Right lobe of liver (tissue), 6 donors: Measurements from ENCODE around the gene ANKS1B. TPM values are rescaled to one million over a fixed set of nuclear protein-coding genes. Genes with fewer than 3 reads are reported as not detected.

Source experiments
- ATAC-seq, 4 donors: fragments of 200-7000 bp; cut with Tn5 transposase; one replicate each; pipeline ENCODE4 v1.9.1; 2020; ENCODE audit warnings: mild to moderate bottlenecking in 4 of 4, moderate library complexity in 4 of 4
- DNase-seq, 3 donors: peaks; one replicate each; pipeline ENCODE4 v3.0.0-alpha.2; 2020
- H3K27ac ChIP-seq, 3 donors: fragments of 200-600 bp; one replicate each; pipeline ENCODE4 v1.8.0; 2022
- H3K27me3 ChIP-seq, 2 donors: fragments of 200-600 bp; one replicate each; pipeline ENCODE4 v1.8.0; 2022
- H3K36me3 ChIP-seq, 4 donors: fragments of 200-600 bp; sonication (generic) in 1 of 4; one replicate each; pipeline versions ENCODE4 v1.5.1 to v1.8.0; 2017 to 2022; ENCODE audit warnings: control low read depth in 1 of 4
- H3K4me1 ChIP-seq, 4 donors: fragments of 200-600 bp; sonication (generic) in 1 of 4; one replicate each; pipeline versions ENCODE4 v1.5.1 to v1.8.0; 2017 to 2022; ENCODE audit warnings: control low read depth in 1 of 4
- H3K4me3 ChIP-seq, 3 donors: fragments of 200-600 bp; one replicate each; pipeline ENCODE4 v1.8.0; 2022
- H3K9me3 ChIP-seq, 4 donors: fragments of 200-600 bp; sonication (generic) in 1 of 4; one replicate each; pipeline versions ENCODE4 v1.5.1 to v1.8.0; 2017 to 2022; ENCODE audit warnings: control low read depth in 1 of 4
- POLR2A ChIP-seq: fragments of 450-650 bp; IDR thresholded peaks from one replicate; pipeline ENCODE4 v1.6.1; 2017; ENCODE audit warnings: antibody characterized with exemption, mild to moderate bottlenecking
- WGBS: methylation state at CpG from one replicate; pipeline ENCODE4 v1.1.6; 2018; ENCODE audit warnings: low coverage, low lambda C conversion rate; ENCODE audit not compliant: insufficient coverage; ENCODE audit errors: missing lambda C conversion rate; 5-methylcytosine and 5-hydroxymethylcytosine counted together
- intact Hi-C, 2 donors: fragments of 100-400 bp; cut with DNase I; formaldehyde crosslinking; loops; one replicate each; pipeline versions ENCODE4 v1.11.2 to v1.14.1; 2022
- total RNA-seq, 6 experiments: library from RNA; depleted of rRNA in 2 of 6; stranded (reverse); fragments of >200 nt in 2 of 6; fragmentation: NEBNext Ultra II Directional in 3 of 6; extraction: Animal tissue kit (Norgen Biotek cat#: 25700) in 3 of 6; gene quantifications; one replicate each; pipeline versions ENCODE4 v1.1.0 to v1.2.4, GENCODE V29; 2016 to 2023
- TF ChIP-seq, protein P1 (sequence below), 4 donors: fragments of 200-600 bp in 3 of 4; fragments of 450-650 bp in 1 of 4; IDR thresholded peaks; one replicate each; pipeline versions ENCODE4 v1.5.1 to v1.8.0; 2016 to 2022; ENCODE audit warnings: antibody characterized with exemption in 4 of 4, mild to moderate bottlenecking in 2 of 4
- donor health status: DM: no; HTN: yes; CAD: no.
- donor health status: DM: no; HTN: no; CAD: no.
- donor health status: DM: no; HTN: no; CAD: no.
- donor health status: DM: no; HTN: yes; CAD: no.
- donor health status: DM: no; HTN: yes; CAD: no.

ANKS1B gene
- total RNA-seq, 6 experiments from 2014 or later: 0.17 to 1.9 (median 0.44) TPM; not detected in 1

DNA sequence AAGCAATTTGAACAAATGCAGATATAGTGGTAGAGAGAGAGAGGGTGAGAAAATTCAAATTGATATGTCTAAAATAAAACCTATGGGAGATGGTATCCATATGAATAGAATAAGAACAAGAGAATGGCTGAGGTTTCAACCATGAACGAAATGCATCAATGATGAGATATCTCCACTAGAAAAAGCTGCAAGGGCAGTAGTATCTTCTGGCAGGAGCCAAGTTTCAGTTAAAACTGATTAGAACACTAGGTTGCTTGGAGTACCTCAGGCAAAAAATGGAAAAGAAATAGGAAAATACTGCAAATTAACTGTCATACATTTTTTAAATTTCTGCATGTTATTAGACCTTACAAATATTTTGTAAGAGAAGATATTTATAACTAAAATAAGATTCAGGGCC is 151.3 kb downstream of the ANKS1B start:
- TF ChIP-seq POLR2A: no peak
- TF ChIP-seq, protein P1, sequence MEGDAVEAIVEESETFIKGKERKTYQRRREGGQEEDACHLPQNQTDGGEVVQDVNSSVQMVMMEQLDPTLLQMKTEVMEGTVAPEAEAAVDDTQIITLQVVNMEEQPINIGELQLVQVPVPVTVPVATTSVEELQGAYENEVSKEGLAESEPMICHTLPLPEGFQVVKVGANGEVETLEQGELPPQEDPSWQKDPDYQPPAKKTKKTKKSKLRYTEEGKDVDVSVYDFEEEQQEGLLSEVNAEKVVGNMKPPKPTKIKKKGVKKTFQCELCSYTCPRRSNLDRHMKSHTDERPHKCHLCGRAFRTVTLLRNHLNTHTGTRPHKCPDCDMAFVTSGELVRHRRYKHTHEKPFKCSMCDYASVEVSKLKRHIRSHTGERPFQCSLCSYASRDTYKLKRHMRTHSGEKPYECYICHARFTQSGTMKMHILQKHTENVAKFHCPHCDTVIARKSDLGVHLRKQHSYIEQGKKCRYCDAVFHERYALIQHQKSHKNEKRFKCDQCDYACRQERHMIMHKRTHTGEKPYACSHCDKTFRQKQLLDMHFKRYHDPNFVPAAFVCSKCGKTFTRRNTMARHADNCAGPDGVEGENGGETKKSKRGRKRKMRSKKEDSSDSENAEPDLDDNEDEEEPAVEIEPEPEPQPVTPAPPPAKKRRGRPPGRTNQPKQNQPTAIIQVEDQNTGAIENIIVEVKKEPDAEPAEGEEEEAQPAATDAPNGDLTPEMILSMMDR (IDR thresholded peaks at IDR 0.05): no peak
- no peaks in the 10 kb centered on the region for H3K9me3 ChIP-seq
- H3K4me3 ChIP-seq: no peak overlapping the region
- intact Hi-C loops: no loop called here
- H3K4me1 ChIP-seq: no peaks in the 10 kb centered on the region
- no peaks in the 10 kb centered on the region for H3K36me3 ChIP-seq
- ATAC-seq: no peak
- WGBS: 33% methylated on average over 1 of the region's 1 CpG
- no peak for DNase-seq
- no peak overlapping the region for H3K27ac ChIP-seq
- no peaks in the 10 kb centered on the region for H3K27me3 ChIP-seq

DNA sequence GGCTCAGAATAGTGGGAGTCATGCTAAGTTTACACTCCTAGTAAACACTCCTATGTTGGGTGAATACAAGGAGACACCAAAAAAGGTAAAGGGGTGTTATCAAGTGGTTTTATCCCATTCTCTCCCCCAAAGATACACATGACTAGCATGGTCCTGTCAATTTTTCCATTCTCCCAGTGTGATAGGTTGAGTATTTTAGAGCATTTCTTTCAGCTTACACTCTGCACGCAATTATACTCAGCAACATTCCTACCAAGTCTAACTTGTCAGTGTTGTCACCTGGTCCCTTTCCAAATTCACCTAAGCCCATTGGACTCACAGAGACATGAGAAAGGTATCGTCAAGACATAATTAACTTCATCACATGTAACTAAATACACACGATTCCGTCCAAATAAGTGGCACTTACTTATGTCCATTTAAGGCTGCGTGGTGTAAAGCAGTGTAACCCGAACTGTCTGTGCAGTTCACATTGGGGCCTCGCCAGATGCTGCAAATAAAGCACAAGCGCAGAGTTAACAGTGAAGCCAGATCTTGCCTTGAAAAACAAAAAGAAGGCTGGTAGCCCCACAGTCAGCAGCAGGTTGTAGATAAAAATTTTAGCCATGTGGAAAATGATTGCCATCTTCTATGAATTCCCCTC is 159.7 kb downstream of the ANKS1B start:
- TF ChIP-seq POLR2A: no peak
- TF ChIP-seq, protein P1 (IDR thresholded peaks at IDR 0.05): no peak
- Histone ChIP-seq H3K27me3 (no peaks in the 10 kb centered on the region), H3K27ac (no peak overlapping the region), H3K4me1 (no peaks in the 10 kb centered on the region), H3K9me3 (no peaks in the 10 kb centered on the region), H3K36me3 (no peaks in the 10 kb centered on the region), H3K4me3 (no peak overlapping the region)
- DNase-seq: no peak
- intact Hi-C loops: no loop called here
- ATAC-seq: no peak
- 71% methylated on average over 8 of the region's 8 CpGs for WGBS

DNA sequence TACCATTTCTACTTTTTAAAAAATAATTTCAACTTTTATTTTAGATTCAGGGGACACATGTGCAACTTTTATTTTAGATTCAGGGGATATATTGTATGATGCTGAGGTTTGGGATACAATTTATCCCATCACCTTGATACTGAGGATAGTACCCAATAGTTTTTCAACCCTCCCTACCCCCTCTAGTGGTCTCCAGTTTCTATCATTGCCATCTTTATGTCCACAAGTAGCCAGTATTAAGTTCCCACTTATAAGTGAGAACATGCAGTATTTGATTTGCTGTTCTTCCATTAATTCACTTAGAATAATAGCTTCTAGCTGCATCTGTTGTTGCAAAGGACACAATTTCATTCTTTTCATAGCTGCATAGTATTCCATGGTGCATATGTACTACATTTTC is 162.5 kb downstream of the ANKS1B start:
- no peak for ATAC-seq

DNA sequence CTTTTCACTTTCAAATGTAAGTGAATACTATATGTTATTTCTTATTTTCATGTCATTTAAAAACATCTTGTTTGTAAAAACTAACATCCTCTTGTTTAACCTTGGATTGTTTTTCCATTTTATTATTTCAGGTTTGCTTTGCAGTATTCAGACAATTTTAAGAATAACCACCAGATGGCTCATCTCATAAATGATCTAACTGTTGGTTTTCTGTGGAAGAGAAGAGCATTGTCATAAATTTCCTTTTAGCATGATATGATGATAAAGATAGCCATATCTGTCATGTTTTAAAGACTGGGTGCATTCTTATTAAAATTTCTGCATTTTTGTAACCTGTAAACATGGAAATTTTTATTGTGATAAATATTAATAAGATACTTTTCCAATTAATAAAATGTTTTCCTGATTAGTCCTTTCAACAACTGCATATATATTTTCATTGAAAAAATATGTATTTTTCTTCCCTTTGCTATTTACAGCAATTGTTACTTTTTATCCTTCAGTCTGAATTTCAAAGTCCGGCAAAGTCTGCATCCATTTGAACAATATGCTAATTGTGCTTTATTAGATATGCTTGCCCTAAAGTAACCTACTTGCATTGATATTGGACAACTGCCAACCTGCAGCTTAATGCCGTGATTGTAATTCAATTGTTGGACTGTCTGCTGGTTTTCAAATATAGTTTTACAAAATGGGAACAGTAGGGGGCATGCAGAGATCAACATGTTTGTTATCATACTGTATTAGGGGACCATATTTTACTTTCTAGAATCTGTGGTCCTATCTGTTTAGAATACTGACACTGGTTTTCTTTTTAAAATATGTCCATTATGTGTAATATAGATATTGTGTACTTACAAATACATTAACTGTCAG is 173.8 kb downstream of the ANKS1B start:
- Histone ChIP-seq H3K36me3 (no peaks in the 10 kb centered on the region), H3K9me3 (no peaks in the 10 kb centered on the region), H3K27me3 (no peaks in the 10 kb centered on the region), H3K27ac (no peak overlapping the region), H3K4me3 (no peak overlapping the region), H3K4me1 (peaks cover 0 to 14% (median 3%) of the 10 kb centered on the region in 4 donors)
- no peak for TF ChIP-seq POLR2A
- TF ChIP-seq, protein P1 (IDR thresholded peaks at IDR 0.05): peak; percentile 45 to 50 (median 48)
- intact Hi-C loops: no loop called here
- 15% methylated on average over 2 of the region's 2 CpGs for WGBS
- ATAC-seq (peak; percentile 63 to 79 (median 74)), DNase-seq (no peak)

More for the DNA sequence above, 162.5 kb downstream of the ANKS1B start:
- no peaks in the 10 kb centered on the region for H3K27me3 ChIP-seq
- intact Hi-C loops: no loop called here
- no peaks in the 10 kb centered on the region for H3K4me1 ChIP-seq
- H3K36me3 ChIP-seq: no peaks in the 10 kb centered on the region
- H3K4me3 ChIP-seq: no peak overlapping the region
- H3K9me3 ChIP-seq: no peaks in the 10 kb centered on the region
- TF ChIP-seq, protein P1 (IDR thresholded peaks at IDR 0.05): no peak
- no peak for TF ChIP-seq POLR2A
- no peak for DNase-seq
- no peak overlapping the region for H3K27ac ChIP-seq
